GM19397 (cell line): ENCODE results near the gene IGFBP7.
A peak's percentile ranks its signal among the peaks of the same experiment; 100 is the strongest.

Source experiments
- ATAC-seq: cut with Tn5 transposase; IDR thresholded peaks from one replicate; pipeline ENCODE4 v1.9.1; 2021; ENCODE audit warnings: mild to moderate bottlenecking, moderate library complexity; ENCODE audit not compliant: unreplicated experiment

The IGFBP7 gene

DNA sequence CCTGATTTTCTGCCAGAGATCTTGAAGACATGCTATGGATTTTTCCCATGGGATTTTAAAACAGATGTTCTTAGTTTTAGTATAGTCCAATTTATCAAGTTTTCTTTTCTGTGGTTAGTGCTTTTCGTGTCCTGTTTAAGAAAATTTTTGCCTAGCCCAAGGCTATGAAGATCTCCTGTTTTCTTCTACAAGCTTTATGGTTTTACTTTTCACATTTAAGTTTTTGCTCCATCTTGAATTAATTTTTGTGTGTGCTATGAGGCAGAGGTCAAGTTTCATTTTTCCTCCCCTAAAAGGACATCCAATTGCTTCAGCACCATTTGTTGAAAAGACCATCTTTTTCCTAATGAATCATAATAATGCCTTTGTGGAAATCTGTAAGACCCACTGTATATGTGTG, 65.9 kb downstream of the IGFBP7 start:
- no peak for ATAC-seq

DNA sequence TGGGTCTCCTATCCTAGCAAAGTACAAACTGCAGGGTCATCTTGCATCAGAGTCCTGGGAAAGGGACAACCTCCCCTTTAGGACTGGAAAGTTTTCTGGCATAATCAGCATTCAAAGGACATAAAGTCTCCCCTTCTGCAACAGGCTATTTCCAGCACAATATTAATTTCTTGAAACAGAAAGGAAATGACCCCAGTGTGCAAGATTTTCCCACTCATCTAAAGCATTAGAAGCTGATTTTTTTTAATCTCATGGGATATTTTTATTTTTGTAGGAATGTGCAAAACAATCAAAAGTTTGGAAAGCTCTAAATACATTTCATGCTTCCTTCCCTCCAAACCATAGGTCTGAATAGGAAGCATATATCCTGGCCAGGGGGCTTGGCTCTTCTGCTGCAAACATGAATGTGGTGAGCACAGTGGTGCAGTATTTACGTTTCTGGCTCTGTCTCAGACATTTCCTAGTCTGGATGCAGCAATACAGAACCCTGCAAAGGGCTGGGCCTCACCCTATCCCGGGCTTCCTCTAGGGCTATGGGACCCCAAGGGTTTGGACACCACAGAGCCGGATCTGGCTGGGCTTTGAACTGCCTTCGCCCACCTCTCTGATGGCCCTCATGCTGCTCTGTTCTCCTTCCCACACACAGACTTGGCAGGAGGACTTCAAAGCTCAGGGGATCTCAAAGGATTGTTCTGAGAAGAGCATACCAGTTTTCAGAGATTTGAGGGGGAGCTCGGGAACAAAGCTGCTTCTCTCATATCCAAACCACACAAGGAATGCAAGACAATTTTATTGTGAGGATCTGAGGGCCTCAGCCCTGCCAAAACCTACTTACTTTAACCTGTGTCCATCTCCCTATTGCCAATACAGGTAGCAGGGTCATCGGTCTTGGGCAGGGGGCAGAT, 66.6 kb downstream of the IGFBP7 start:
- no peak for ATAC-seq

DNA sequence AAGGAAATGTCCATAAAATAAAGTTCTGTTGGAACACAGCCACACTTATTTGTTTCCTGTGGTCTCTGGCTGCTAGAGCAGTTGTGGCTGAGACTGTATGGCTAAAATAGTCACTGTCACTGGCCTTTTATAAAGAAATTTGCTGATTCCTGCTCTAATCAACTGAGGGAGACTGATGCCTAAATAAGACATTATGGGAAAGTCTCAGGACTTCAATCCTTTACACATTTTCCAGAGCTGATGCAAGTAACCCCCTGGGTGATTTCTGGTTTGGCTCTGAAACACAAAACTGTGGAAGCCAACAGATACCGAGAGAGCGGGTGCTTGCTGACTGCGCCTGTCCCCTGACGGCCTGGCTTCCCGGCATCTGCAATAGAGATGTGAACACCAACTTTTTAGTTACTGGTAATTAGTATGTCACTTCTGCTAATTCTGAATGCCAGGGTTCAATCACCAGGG, 67.4 kb downstream of the IGFBP7 start:
- no peak for ATAC-seq

DNA sequence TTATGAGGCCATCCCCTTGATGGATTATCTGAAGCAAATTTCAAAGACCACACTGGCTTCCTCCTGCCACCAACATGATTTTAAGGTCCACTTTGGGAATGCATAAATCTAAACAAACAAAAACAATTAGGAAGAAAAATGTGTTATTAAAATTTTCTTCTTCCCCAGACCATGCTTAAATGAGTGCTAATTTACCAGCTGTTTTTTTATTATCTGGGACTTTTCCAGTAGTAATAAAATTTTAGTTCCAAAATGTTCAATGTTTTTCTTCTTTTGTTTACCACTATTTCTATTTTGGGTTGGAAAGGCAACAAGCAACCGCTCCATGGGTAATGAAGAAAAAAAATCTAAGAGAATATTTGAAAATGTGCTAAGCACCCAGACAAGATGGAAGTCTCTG, 69.2 kb downstream of the IGFBP7 start:
- ATAC-seq = no peak

DNA sequence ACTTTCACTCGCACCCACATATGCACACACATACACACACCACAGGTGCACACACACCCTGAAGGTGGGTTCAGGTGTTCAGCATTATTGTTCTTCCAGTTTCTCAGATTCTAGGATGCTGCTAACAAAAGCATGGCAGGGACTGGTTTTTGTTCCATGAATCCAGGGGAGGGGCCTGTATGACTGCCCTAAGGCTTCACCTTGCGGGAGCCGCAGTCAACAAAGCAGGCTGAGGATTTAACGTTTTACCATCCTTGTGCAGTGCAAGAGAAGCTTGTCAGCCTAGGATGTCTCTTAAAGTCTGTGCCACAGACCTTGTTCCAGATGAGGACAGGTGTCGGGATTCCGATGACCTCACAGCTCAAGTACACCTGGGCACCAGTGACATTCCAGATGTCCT, 69.7 kb downstream of the IGFBP7 start:
- ATAC-seq = no peak

- ATAC-seq = no peak
These were observed 70.8 kb downstream of the IGFBP7 start for GRCh38 chr4:57039345-57039744.

DNA sequence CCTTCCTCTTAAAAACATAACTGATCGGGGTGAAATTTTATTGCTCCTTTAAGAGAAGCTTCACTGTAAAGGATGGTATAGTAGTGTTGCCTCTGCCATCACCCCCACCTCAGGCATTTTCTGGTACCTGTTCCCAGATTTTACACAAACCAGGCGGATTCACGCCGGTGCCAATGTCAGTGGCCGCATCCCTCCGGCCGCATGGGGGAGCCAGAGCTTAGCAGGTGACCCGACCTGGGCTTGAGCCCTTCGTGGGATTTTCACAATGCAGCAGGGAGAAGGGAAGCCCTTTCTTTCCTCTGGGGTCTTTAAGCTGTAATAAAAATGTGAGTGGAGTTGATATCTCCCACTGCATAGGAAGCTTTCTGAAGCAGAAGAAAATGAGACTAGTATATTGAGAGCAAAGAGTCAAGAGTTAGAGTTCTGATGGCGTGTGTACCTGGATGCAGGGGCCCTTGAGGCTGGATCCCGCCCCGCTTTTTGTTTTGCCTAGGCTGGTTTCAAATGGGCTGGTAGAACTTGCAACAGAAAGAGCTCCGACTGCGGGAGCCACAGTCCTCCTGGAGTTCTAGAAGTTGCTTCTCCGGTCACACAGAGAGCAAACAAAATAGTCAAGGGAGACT, 72.1 kb downstream of the IGFBP7 start:
- ATAC-seq = peak; percentile 59

DNA sequence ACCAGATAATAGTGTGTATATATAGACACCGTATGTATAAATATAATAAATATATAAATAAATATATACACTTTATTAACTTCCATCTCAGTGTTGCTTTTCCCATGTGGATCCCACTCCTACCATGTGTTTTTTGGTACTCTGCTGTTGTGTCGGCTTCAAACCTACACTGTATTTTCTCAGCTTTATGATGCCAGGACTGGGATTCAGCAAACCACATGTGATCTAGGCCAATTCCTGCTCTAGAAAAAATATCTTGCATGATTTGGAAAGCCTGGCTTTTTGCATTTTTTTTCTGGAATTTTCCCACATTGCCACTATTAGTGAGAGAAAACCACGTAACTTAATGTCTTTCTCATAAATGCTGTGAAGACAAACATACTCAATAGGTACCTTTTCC, 75.7 kb downstream of the IGFBP7 start:
- ATAC-seq = no peak

DNA sequence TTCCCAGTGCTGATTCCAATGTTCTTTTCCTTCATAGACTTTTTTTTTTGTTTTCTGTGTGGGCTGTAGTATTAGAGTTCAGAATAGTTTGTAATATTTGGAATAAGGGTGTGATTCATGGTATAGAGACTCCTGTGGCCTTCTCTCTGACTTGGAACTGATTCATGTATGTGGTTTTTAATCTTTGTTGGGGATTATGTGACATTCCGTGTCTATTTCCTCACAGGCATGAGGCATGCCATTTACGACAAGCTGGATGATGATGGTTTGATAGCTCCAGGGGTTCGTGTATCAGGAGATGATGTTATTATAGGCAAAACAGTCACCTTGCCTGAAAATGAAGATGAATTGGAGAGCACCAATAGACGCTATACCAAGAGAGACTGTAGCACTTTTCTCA, 87.1 kb downstream of the IGFBP7 start:
- no peak for ATAC-seq

- no peak for ATAC-seq
These were observed 89.6 kb downstream of the IGFBP7 start for GRCh38 chr4:57020467-57021101.

GRCh38 chr4:57018980-57019379, 91.2 kb downstream of the IGFBP7 start:
- ATAC-seq = no peak

DNA sequence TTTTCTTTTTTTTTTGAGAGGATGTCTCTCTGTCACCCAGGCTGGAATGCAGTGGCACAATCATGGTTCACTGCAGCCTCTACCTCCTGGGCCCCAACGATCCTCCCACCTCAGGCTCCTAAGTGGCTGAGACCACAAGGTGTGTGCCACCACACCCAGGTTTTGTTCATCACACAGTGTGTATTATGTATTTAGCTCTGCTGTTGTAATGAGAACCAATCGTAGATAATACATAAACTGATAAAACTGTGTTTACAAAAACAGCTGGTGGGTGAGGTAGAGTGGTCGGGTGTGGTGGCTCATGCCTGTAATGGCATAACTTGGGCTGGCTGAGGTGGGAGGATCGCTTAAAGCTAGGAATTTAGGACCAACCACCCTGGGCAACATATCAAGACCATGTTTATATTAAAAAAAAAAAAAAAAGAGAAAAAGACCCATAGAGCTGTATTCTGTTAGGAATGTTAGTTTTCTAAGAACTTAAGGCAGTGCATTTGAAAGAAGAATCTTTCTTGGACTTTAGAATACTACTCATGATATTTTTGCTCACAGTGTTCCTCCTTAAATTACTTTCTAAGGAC, 96.6 kb downstream of the IGFBP7 start:
- no peak for ATAC-seq

DNA sequence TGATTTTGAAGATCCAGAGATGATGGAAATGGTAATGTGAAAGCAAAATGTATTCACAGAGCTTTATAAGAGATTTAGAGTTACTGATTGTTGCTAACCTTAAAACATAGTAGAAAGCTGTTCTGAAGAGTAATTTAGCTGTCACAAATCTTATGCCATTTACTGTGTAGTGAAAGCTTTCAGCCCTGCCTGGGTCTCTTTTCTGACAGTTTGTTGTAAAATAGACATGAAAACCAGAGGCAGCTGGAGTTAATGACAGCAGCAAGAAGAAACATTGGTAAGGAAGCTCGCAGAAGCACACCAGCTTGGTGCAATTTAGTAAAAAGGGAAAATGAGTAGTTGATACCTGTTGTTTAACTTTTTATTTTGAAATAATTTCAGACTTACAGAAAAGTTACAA, 110.4 kb downstream of the IGFBP7 start:
- ATAC-seq = no peak

DNA sequence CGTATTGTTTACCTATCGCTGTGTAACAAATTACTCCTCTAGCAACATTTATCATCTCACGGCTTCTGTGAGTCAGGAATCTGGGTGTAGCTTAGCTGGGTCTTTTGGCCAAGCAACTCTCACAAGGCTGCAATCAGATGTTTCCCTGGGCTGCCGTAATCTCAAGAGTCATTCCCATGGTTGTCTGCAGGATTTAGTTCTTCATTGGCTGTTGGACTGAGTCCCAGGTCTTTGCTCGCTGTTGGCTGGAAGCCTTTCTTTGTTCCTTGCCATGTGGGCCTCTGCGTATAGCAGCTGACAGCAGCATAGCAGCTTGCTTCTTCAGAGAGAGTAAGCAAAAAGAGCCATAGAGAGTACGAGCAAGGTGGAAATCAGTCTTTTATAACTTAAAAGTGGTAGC, 114.7 kb downstream of the IGFBP7 start:
- ATAC-seq = no peak

- no peak for ATAC-seq
These were observed 119.9 kb downstream of the IGFBP7 start for GRCh38 chr4:56990109-56990905.

DNA sequence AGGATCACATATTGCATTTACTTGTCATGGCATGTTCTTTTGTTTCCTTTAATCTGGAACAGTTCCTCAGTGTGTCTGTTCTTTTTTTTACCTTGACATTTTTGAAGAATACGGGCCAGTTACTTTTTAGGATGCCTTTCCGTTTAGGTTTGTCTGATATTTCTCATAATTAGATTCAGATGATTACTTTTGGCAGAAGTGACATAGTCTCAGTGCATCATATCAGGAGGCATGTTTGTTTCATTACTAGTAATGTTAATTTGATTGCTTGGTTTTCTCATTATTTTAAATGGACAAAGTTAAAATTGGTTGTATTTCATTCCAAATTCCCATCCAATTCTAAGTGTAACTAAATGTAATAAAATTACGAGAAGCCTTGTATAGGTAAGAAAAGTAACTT, 123.2 kb downstream of the IGFBP7 start:
- no peak for ATAC-seq

DNA sequence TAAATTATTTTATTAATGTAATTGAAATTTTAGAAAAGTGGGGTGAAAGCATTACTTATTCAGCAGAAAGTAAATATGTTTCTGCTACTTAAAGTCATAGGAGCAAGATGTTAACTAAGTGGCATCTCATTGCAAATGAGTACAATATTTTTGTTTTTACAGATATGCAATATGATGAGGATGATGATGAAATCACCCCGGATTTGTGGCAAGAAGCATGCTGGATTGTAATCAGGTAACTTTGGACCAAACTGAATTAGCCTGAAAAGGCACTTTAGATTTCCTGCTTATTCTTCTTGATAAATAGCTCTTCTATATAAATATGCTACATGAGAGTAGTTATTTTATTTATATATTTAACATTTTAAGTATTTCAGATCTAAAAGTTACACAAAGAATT, 124.0 kb downstream of the IGFBP7 start:
- no peak for ATAC-seq

- no peak for ATAC-seq
These were observed 128.4 kb downstream of the IGFBP7 start for GRCh38 chr4:56981795-56982201.
